DND-41 (cell line): Measurements from ENCODE around the gene HECTD4.
A peak's percentile ranks its signal among the peaks of the same experiment; 100 is the strongest.

Source experiments
- ATAC-seq: fragments of 200-7000 bp; cut with Tn5 transposase; 3 replicates; pipeline ENCODE4 v1.9.1; 2021; ENCODE audit warnings: low read depth; ENCODE audit not compliant: insufficient read depth
- DNase-seq: peaks from one replicate; pipeline ENCODE4 v3.0.0-alpha.2; 2020
- H2AFZ ChIP-seq: 2 replicates; pipeline ENCODE4 v1.6.0; 2012; ENCODE audit warnings: low read depth, low read length
- H3K27ac ChIP-seq: 2 replicates; pipeline ENCODE4 v1.5.1; 2012; ENCODE audit warnings: low read length, inconsistent platforms
- H3K27me3 ChIP-seq: fragments of 200-600 bp; sonication (generic); 2 replicates; pipeline ENCODE4 v1.6.0; 2012; ENCODE audit warnings: low read length, mild to moderate bottlenecking, inconsistent platforms; ENCODE audit not compliant: insufficient read depth, poor library complexity
- H3K36me3 ChIP-seq: 2 replicates; pipeline ENCODE4 v1.5.1; 2012; ENCODE audit warnings: low read length, inconsistent platforms; ENCODE audit not compliant: insufficient read depth
- H3K4me1 ChIP-seq: 2 replicates; pipeline ENCODE4 v1.5.1; 2012; ENCODE audit warnings: mild to moderate bottlenecking, low read length; ENCODE audit not compliant: insufficient read depth
- H3K4me2 ChIP-seq: 2 replicates; pipeline ENCODE4 v1.6.0; 2012; ENCODE audit warnings: mild to moderate bottlenecking, moderate library complexity, low read length, inconsistent platforms; ENCODE audit not compliant: insufficient read depth
- H3K4me3 ChIP-seq, 2 experiments: fragments of 200-600 bp in 1 of 2; shearing (Covaris generic) in 1 of 2; 2 replicates each; pipeline ENCODE4 v1.5.1; 2012 to 2016; ENCODE audit warnings: inconsistent platforms in 2 of 2, low read length in 2 of 2, mild to moderate bottlenecking in 2 of 2, low read depth in 1 of 2, moderate library complexity in 1 of 2
- H3K79me2 ChIP-seq: 2 replicates; pipeline ENCODE4 v1.6.0; 2012; ENCODE audit warnings: low read length, inconsistent platforms; ENCODE audit not compliant: insufficient read depth
- H3K9ac ChIP-seq: 2 replicates; pipeline ENCODE4 v1.6.0; 2012; ENCODE audit warnings: low read depth, mild to moderate bottlenecking, inconsistent platforms, low read length, moderate library complexity
- H3K9me3 ChIP-seq: 2 replicates; pipeline ENCODE4 v1.5.1; 2012; ENCODE audit warnings: low read length, moderate library complexity, mild to moderate bottlenecking, inconsistent platforms; ENCODE audit not compliant: insufficient read depth, severe bottlenecking
- H4K20me1 ChIP-seq: 2 replicates; pipeline ENCODE4 v1.6.0; 2012; ENCODE audit warnings: low read length; ENCODE audit not compliant: insufficient read depth
- CTCF ChIP-seq: IDR thresholded peaks from 2 replicates; pipeline ENCODE4 v1.5.1; 2012; ENCODE audit warnings: borderline replicate concordance, low read length, moderate library complexity, mild to moderate bottlenecking; ENCODE audit not compliant: poor library complexity, severe bottlenecking; ENCODE audit errors: extremely low read depth
- EZH2 ChIP-seq: IDR thresholded peaks from 3 replicates; pipeline ENCODE4 v1.6.1; 2012; ENCODE audit warnings: borderline replicate concordance, low read depth, mild to moderate bottlenecking, moderate library complexity, low read length, inconsistent platforms; ENCODE audit not compliant: severe bottlenecking

The HECTD4 gene

GRCh38 chr12:112163056-112163455, 219.2 kb downstream of the HECTD4 start:
- H2AFZ ChIP-seq, result no peak overlapping the region
- ATAC-seq, result 0 out of 3 replicates have a peak, but pooled peaks have one; percentile 18
- no peak overlapping the region for H3K4me3 ChIP-seq

GRCh38 chr12:112162241-112162790, 219.9 kb downstream of the HECTD4 start:
- Histone ChIP-seq H3K4me3 (no peak overlapping the region), H3K4me1 (no peaks in the 10 kb centered on the region), H3K79me2 (no peaks in the 10 kb centered on the region), H4K20me1 (0 out of 2 replicates have a peak, but pooled peaks cover 7% of the 10 kb centered on the region), H3K27ac (no peak overlapping the region), H3K9me3 (no peaks in the 10 kb centered on the region), H3K4me2 (no peak overlapping the region), H3K9ac (no peak overlapping the region), H3K36me3 (peaks cover 60% of the 10 kb centered on the region), H3K27me3 (no peaks in the 10 kb centered on the region), H2AFZ (no peak overlapping the region)
- ATAC-seq, result no peak
- TF ChIP-seq CTCF (no peak), EZH2 (no peak)
- DNase-seq, result no peak

More at GRCh38 chr12:112163056-112163455, 219.2 kb downstream of the HECTD4 start:
- no peak overlapping the region for H3K9ac ChIP-seq
- no peak overlapping the region for H3K4me2 ChIP-seq
- H4K20me1 ChIP-seq, result 0 out of 2 replicates have a peak, but pooled peaks cover 7% of the 10 kb centered on the region
- no peaks in the 10 kb centered on the region for H3K4me1 ChIP-seq
- H3K79me2 ChIP-seq, result no peaks in the 10 kb centered on the region
- H3K36me3 ChIP-seq, result peaks cover 61% of the 10 kb centered on the region
- no peak for DNase-seq
- H3K9me3 ChIP-seq, result no peaks in the 10 kb centered on the region
- no peak overlapping the region for H3K27ac ChIP-seq
- no peaks in the 10 kb centered on the region for H3K27me3 ChIP-seq
- TF ChIP-seq CTCF, result no peak

- no peak overlapping the region for H3K9ac ChIP-seq
- no peak overlapping the region for H3K4me2 ChIP-seq
- peaks cover 54% of the 10 kb centered on the region for H3K36me3 ChIP-seq
- no peak overlapping the region for H2AFZ ChIP-seq
- H3K9me3 ChIP-seq, result no peaks in the 10 kb centered on the region
- H4K20me1 ChIP-seq, result 0 out of 2 replicates have a peak, but pooled peaks cover 7% of the 10 kb centered on the region
- no peaks in the 10 kb centered on the region for H3K79me2 ChIP-seq
- no peak overlapping the region for H3K4me3 ChIP-seq
- TF ChIP-seq EZH2 (no peak), CTCF (no peak)
- ATAC-seq (no peak), DNase-seq (no peak)
- H3K4me1 ChIP-seq, result no peaks in the 10 kb centered on the region
- H3K27me3 ChIP-seq, result no peaks in the 10 kb centered on the region
- H3K27ac ChIP-seq, result no peak overlapping the region
Observed at GRCh38 chr12:112161711-112162110, 220.5 kb downstream of the HECTD4 start.

- Histone ChIP-seq H3K4me2 (no peak overlapping the region), H2AFZ (no peak overlapping the region), H3K9ac (no peak overlapping the region), H3K4me3 (no peak overlapping the region), H3K27me3 (no peaks in the 10 kb centered on the region), H3K4me1 (no peaks in the 10 kb centered on the region), H3K79me2 (no peaks in the 10 kb centered on the region), H3K27ac (no peak overlapping the region), H3K9me3 (no peaks in the 10 kb centered on the region), H4K20me1 (0 out of 2 replicates have a peak, but pooled peaks cover under 1% of the 10 kb centered on the region), H3K36me3 (peaks cover 52% of the 10 kb centered on the region)
- ATAC-seq, result no peak
- DNase-seq, result no peak
- TF ChIP-seq EZH2 (no peak), CTCF (no peak)
Observed at GRCh38 chr12:112160611-112161010, 221.6 kb downstream of the HECTD4 start.
